IMR-90 (cell line): ENCODE data around the gene NOL6. TPM values are rescaled to one million over a fixed set of nuclear protein-coding genes. Genes with fewer than 3 reads are reported as not detected.

Experiments used
- ATAC-seq: fragments of 200-7000 bp; cut with Tn5 transposase; 2 replicates; pipeline ENCODE4 v1.9.1; 2020; ENCODE audit warnings: low read depth, mild to moderate bottlenecking, moderate library complexity
- BruUV-seq: library from RNA; stranded (reverse); fragments of 400-500 nt; replicated peaks from 2 replicates; lab custom pipeline; 2021; lab: Mats Ljungman, UMichigan
- CTCF ChIA-PET: fragments of 300-600 bp; formaldehyde crosslinking; extraction: SDS; loops from one replicate; lab custom pipeline; 2021; ENCODE audit warnings: antibody characterized with exemption; lab: Yijun Ruan, JAX
- POLR2A ChIA-PET: fragments of 300-600 bp; sonication (Branson Sonifier 250); formaldehyde crosslinking; loops from one replicate; lab custom pipeline; 2022; ENCODE audit warnings: antibody characterized with exemption; ENCODE audit not compliant: unreplicated experiment; lab: Charles Lee
- DNase-seq: peaks from one replicate; pipeline ENCODE4 v3.0.0; 2013
- H2AFZ ChIP-seq: replicated peaks from 2 replicates; pipeline ENCODE3; 2013; ENCODE audit warnings: low read length, mild to moderate bottlenecking; ENCODE audit not compliant: poor library complexity
- H2AK5ac ChIP-seq: 2 replicates; pipeline ENCODE4 v1.6.1; 2013; ENCODE audit warnings: low read depth, low read length, inconsistent platforms
- H2AK9ac ChIP-seq: replicated peaks from 2 replicates; pipeline ENCODE3; 2013; ENCODE audit warnings: mild to moderate bottlenecking, low read depth, low read length, moderate library complexity; ENCODE audit not compliant: poor library complexity
- H2BK120ac ChIP-seq: 2 replicates; pipeline ENCODE4 v1.6.1; 2013; ENCODE audit warnings: low read depth, low read length, inconsistent platforms
- H2BK15ac ChIP-seq: 3 replicates; pipeline ENCODE4 v1.6.1; 2013; ENCODE audit warnings: low read depth, low read length, inconsistent platforms
- H2BK20ac ChIP-seq: 2 replicates; pipeline ENCODE4 v1.6.1; 2013; ENCODE audit warnings: low read depth, mild to moderate bottlenecking, inconsistent platforms, low read length, moderate library complexity
- H2BK5ac ChIP-seq: 2 replicates; pipeline ENCODE4 v1.6.1; 2013; ENCODE audit warnings: mild to moderate bottlenecking, low read depth, low read length, inconsistent platforms; ENCODE audit not compliant: poor library complexity, severe bottlenecking
- H3K14ac ChIP-seq: replicated peaks from 2 replicates; pipeline ENCODE4 v1.6.1; 2013; ENCODE audit warnings: low read depth, low read length, inconsistent platforms
- H3K18ac ChIP-seq: 2 replicates; pipeline ENCODE4 v1.6.1; 2013; ENCODE audit warnings: low read depth, low read length, control low read depth
- H3K23ac ChIP-seq: 2 replicates; pipeline ENCODE4 v1.6.1; 2013; ENCODE audit warnings: low read depth, low read length, inconsistent platforms
- H3K27ac ChIP-seq: 2 replicates; pipeline ENCODE4 v1.5.1; 2013; ENCODE audit warnings: mild to moderate bottlenecking, control low read depth, low read length; ENCODE audit not compliant: insufficient read depth
- H3K27me3 ChIP-seq: 2 replicates; pipeline ENCODE4 v1.6.1; 2013; ENCODE audit warnings: low read length; ENCODE audit not compliant: control insufficient read depth, insufficient read depth
- H3K36me3 ChIP-seq: 2 replicates; pipeline ENCODE4 v1.6.1; 2013; ENCODE audit warnings: low read length, mixed read lengths; ENCODE audit not compliant: control insufficient read depth, insufficient read depth
- H3K4ac ChIP-seq: 2 replicates; pipeline ENCODE4 v1.6.1; 2013; ENCODE audit warnings: low read depth, low read length, inconsistent platforms
- H3K4me1 ChIP-seq: 2 replicates; pipeline ENCODE4 v1.6.1; 2013; ENCODE audit warnings: low read length, mixed read lengths; ENCODE audit not compliant: control insufficient read depth, insufficient read depth
- H3K4me2 ChIP-seq: 2 replicates; pipeline ENCODE4 v1.6.1; 2013; ENCODE audit warnings: low read depth, mild to moderate bottlenecking, control low read depth, low read length, moderate library complexity
- H3K4me3 ChIP-seq: 2 replicates; pipeline ENCODE4 v1.5.1; 2013; ENCODE audit warnings: low read depth, mild to moderate bottlenecking, control low read depth, low read length, moderate library complexity; ENCODE audit not compliant: insufficient read depth
- H3K56ac ChIP-seq: 2 replicates; pipeline ENCODE4 v1.6.1; 2013; ENCODE audit warnings: low read length, inconsistent platforms; ENCODE audit not compliant: insufficient read depth; ENCODE audit errors: extremely low read depth
- H3K79me1 ChIP-seq, 2 experiments: 2 replicates each; pipeline ENCODE4 v1.6.1; 2013; ENCODE audit warnings: low read length in 2 of 2, inconsistent platforms in 1 of 2, low read depth in 1 of 2
- H3K9ac ChIP-seq: 2 replicates; pipeline ENCODE4 v1.6.1; 2013; ENCODE audit warnings: low read depth, low read length, control low read depth
- H3K9me1 ChIP-seq: 2 replicates; pipeline ENCODE4 v1.6.1; 2013; ENCODE audit warnings: low read length, inconsistent platforms; ENCODE audit not compliant: insufficient read depth
- H3K9me3 ChIP-seq: 2 replicates; pipeline ENCODE4 v1.6.1; 2013; ENCODE audit warnings: low read length; ENCODE audit not compliant: control insufficient read depth, insufficient read depth
- H4K20me1 ChIP-seq: 2 replicates; pipeline ENCODE4 v1.6.1; 2013; ENCODE audit warnings: low read length, inconsistent platforms; ENCODE audit not compliant: insufficient read depth
- H4K5ac ChIP-seq: 2 replicates; pipeline ENCODE4 v1.6.1; 2013; ENCODE audit warnings: mild to moderate bottlenecking, low read depth, low read length, control low read depth
- H4K8ac ChIP-seq, 2 experiments: 2 replicates each; pipeline ENCODE4 v1.6.1; 2013; ENCODE audit warnings: low read depth in 2 of 2, low read length in 2 of 2, control low read depth in 1 of 2, inconsistent platforms in 1 of 2
- H4K91ac ChIP-seq: 2 replicates; pipeline ENCODE4 v1.6.1; 2013; ENCODE audit warnings: low read depth, low read length, inconsistent platforms; ENCODE audit not compliant: insufficient read depth
- BHLHE40 ChIP-seq: fragments of 150-350 bp; IDR thresholded peaks from 2 replicates; pipeline ENCODE4 v1.6.1; 2016; ENCODE audit warnings: mild to moderate bottlenecking, low read depth, low read length
- CEBPB ChIP-seq: IDR thresholded peaks from 2 replicates; pipeline ENCODE4 v1.6.1; 2012; ENCODE audit warnings: low read depth, low read length, improper control_type of control experiment
- CHD1 ChIP-seq: IDR thresholded peaks from 2 replicates; pipeline ENCODE4 v1.6.1; 2012; ENCODE audit warnings: low read depth, low read length, improper control_type of control experiment
- MAFK ChIP-seq: IDR thresholded peaks from 2 replicates; pipeline ENCODE4 v1.6.1; 2012; ENCODE audit warnings: low read depth, low read length, improper control_type of control experiment
- MAZ ChIP-seq: IDR thresholded peaks from 2 replicates; pipeline ENCODE4 v1.6.1; 2012; ENCODE audit warnings: low read depth, mild to moderate bottlenecking, low read length, improper control_type of control experiment, moderate library complexity, borderline replicate concordance
- NFE2L2 ChIP-seq: fragments of 150-350 bp; IDR thresholded peaks from 2 replicates; pipeline ENCODE4 v1.6.1; 2016; ENCODE audit warnings: low read depth, mild to moderate bottlenecking, low read length
- POLR2A ChIP-seq: IDR thresholded peaks from 2 replicates; pipeline ENCODE4 v1.6.1; 2012; ENCODE audit warnings: mild to moderate bottlenecking, low read depth, low read length
- RAD21 ChIP-seq: IDR thresholded peaks from 2 replicates; pipeline ENCODE4 v1.6.1; 2012; ENCODE audit warnings: low read length, improper control_type of control experiment
- RCOR1 ChIP-seq: IDR thresholded peaks from 2 replicates; pipeline ENCODE4 v1.6.1; 2012; ENCODE audit warnings: mild to moderate bottlenecking, low read length, improper control_type of control experiment; ENCODE audit not compliant: insufficient replicate concordance
- RFX5 ChIP-seq: IDR thresholded peaks from 2 replicates; pipeline ENCODE4 v1.8.0; 2012; ENCODE audit warnings: low read depth, mild to moderate bottlenecking, low read length, moderate library complexity
- SMC3 ChIP-seq: fragments of 150-350 bp; IDR thresholded peaks from 2 replicates; pipeline ENCODE4 v1.6.1; 2016; ENCODE audit warnings: low read depth, mild to moderate bottlenecking, antibody characterized with exemption, low read length, moderate library complexity
- USF2 ChIP-seq: fragments of 150-350 bp; IDR thresholded peaks from 2 replicates; pipeline ENCODE4 v1.6.1; 2017; ENCODE audit warnings: mild to moderate bottlenecking, antibody characterized with exemption, low read length, low read depth
- WGBS, 2 experiments: methylation state at CpG; one replicate each; pipeline versions ENCODE4 v1.1.5 to v1.1.7; 2013; ENCODE audit warnings: missing lambda C conversion rate in 2 of 2; ENCODE audit not compliant: insufficient read length in 1 of 2; ENCODE audit errors: extremely low coverage in 2 of 2; 5-methylcytosine and 5-hydroxymethylcytosine counted together
- dilution Hi-C: fragments of 300-500 bp; cut with HindIII; formaldehyde crosslinking; loops from one replicate; pipeline ENCODE4 v1.14.3; 2018; ENCODE audit warnings: low sequenced_read_pairs; ENCODE audit not compliant: unreplicated experiment
- in situ Hi-C: fragments of 300-500 bp; cut with MboI; formaldehyde crosslinking; loops from 3 replicates; pipeline ENCODE4 v1.14.3; 2019; ENCODE audit warnings: low sequenced_read_pairs, inconsistent platforms, mixed read lengths
- intact Hi-C: fragments of 100-400 bp; cut with micrococcal nuclease; formaldehyde crosslinking; loops from 2 replicates; pipeline ENCODE4 v1.10.0; 2022
- polyA plus RNA-seq, 3 experiments: library from polyadenylated mRNA; depleted of rRNA; stranded (reverse); fragments of >200 nt; gene quantifications; 2 replicates each; pipeline ENCODE4 v1.2.3, GENCODE V29; 2012; ENCODE audit warnings: low replicate concordance in 1 of 3
- total RNA-seq: library from RNA; depleted of rRNA; stranded (reverse); fragments of >200 nt; gene quantifications from 2 replicates; pipeline ENCODE4 v1.2.3, GENCODE V29; 2012
- TF ChIP-seq, protein P1 (sequence below): fragments of 150-350 bp; IDR thresholded peaks from 2 replicates; pipeline ENCODE4 v1.6.1; 2016; ENCODE audit warnings: low read depth, mild to moderate bottlenecking, low read length, moderate library complexity, borderline replicate concordance
- TF ChIP-seq, protein P2 (sequence below): conservative IDR thresholded peaks from 2 replicates; pipeline ENCODE4 v1.5.1; 2012; ENCODE audit warnings: mild to moderate bottlenecking, low read depth, low read length, improper control_type of control experiment

Gene NOL6
- total and polyA plus RNA-seq, 2 of the 4 experiments (the other 2 are of a cell fraction), result 47.3 to 71.7 TPM

- H3K9ac ChIP-seq, result peak overlapping the region; percentile 30; the same call in 1 of the 2 replicates
- TF ChIP-seq CEBPB (no peak), RCOR1 (no peak), MAFK (no peak), CHD1 (no peak), POLR2A (no peak), SMC3 (no peak), RFX5 (no peak), NFE2L2 (no peak), MAZ (no peak), RAD21 (no peak), USF2 (no peak), BHLHE40 (no peak)
- TF ChIP-seq, protein P1, sequence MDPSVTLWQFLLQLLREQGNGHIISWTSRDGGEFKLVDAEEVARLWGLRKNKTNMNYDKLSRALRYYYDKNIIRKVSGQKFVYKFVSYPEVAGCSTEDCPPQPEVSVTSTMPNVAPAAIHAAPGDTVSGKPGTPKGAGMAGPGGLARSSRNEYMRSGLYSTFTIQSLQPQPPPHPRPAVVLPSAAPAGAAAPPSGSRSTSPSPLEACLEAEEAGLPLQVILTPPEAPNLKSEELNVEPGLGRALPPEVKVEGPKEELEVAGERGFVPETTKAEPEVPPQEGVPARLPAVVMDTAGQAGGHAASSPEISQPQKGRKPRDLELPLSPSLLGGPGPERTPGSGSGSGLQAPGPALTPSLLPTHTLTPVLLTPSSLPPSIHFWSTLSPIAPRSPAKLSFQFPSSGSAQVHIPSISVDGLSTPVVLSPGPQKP, result no peak
- TF ChIP-seq, protein P2, sequence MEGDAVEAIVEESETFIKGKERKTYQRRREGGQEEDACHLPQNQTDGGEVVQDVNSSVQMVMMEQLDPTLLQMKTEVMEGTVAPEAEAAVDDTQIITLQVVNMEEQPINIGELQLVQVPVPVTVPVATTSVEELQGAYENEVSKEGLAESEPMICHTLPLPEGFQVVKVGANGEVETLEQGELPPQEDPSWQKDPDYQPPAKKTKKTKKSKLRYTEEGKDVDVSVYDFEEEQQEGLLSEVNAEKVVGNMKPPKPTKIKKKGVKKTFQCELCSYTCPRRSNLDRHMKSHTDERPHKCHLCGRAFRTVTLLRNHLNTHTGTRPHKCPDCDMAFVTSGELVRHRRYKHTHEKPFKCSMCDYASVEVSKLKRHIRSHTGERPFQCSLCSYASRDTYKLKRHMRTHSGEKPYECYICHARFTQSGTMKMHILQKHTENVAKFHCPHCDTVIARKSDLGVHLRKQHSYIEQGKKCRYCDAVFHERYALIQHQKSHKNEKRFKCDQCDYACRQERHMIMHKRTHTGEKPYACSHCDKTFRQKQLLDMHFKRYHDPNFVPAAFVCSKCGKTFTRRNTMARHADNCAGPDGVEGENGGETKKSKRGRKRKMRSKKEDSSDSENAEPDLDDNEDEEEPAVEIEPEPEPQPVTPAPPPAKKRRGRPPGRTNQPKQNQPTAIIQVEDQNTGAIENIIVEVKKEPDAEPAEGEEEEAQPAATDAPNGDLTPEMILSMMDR, result no peak
These were observed 1.4 kb downstream of the NOL6 start for GRCh38 chr9:33472171-33472880.

More at GRCh38 chr9:33472171-33472880, 1.4 kb downstream of the NOL6 start:
- peaks cover 3% of the 10 kb centered on the region; the same call in 1 of the 2 replicates for H3K4me1 ChIP-seq
- peak overlapping the region; percentile 78 for H3K4me2 ChIP-seq
- peak overlapping the region; percentile 65; the same call in 1 of the 2 replicates for H2AK5ac ChIP-seq
- peaks cover 10 to 51% of the 10 kb centered on the region in 2 experiments; a peak in 3 of 4 replicates for H3K79me1 ChIP-seq
- H3K56ac ChIP-seq, result no peak overlapping the region
- DNase-seq, result no peak
- H4K91ac ChIP-seq, result no peak overlapping the region
- H3K4ac ChIP-seq, result no peak overlapping the region; the same call in 1 of the 2 replicates
- dilution Hi-C loops (loop anchor here (25.0 kb wide), 1 partner anchor 185 kb away; the partner anchor contains the start of gene NFX1), intact Hi-C loops (loop anchor here (5.0 kb wide), 1 partner anchor 45 kb away; no protein-coding TSS in a partner anchor), in situ Hi-C loops (no loop called here)
- CTCF ChIA-PET, result interaction anchor here (1.0 kb wide), 1 partner anchor 19 kb away, joined by 3 read pairs; no protein-coding TSS in a partner anchor
- 93% methylated on average over 7 of the region's 16 CpGs; no CpG with 5 or more reads in 1 of the 2 experiments for WGBS, 2 experiments
- TSS peak; percentile 59 for BruUV-seq
- peak overlapping the region; percentile 82 for H3K23ac ChIP-seq
- H2BK5ac ChIP-seq, result no peak overlapping the region
- no peak overlapping the region for H3K18ac ChIP-seq
- no peaks in the 10 kb centered on the region for H3K27me3 ChIP-seq
- no peak for ATAC-seq
- no peak overlapping the region for H2BK20ac ChIP-seq
- peak overlapping the region; percentile 52 for H2AK9ac ChIP-seq
- H3K27ac ChIP-seq, result no peak overlapping the region
- H3K9me3 ChIP-seq, result no peaks in the 10 kb centered on the region
- no peak overlapping the region for H2BK15ac ChIP-seq
- no peak overlapping the region for H4K5ac ChIP-seq
- no peak overlapping the region for H3K14ac ChIP-seq
- no peak overlapping the region for H4K8ac ChIP-seq
- peaks cover 42% of the 10 kb centered on the region for H3K36me3 ChIP-seq
- POLR2A ChIA-PET, result no interaction called here
- no peak overlapping the region for H2AFZ ChIP-seq
- H3K4me3 ChIP-seq, result no peak overlapping the region
- H3K9me1 ChIP-seq, result peaks cover 8% of the 10 kb centered on the region; the same call in 1 of the 2 replicates
- peaks cover 8% of the 10 kb centered on the region; the same call in 1 of the 2 replicates for H4K20me1 ChIP-seq
- no peak overlapping the region for H2BK120ac ChIP-seq
